HG03097 (cell line): ENCODE measurements around the gene CNOT2.

Experiments used
- ATAC-seq: cut with Tn5 transposase; IDR thresholded peaks from one replicate; pipeline ENCODE4 v1.9.1; 2021; ENCODE audit not compliant: unreplicated experiment, low FRiP score

The CNOT2 gene

GRCh38 chr12:70402597-70402996, 159.4 kb downstream of the CNOT2 start:
- ATAC-seq: no peak

- ATAC-seq: no peak
Measured at GRCh38 chr12:70403826-70404225, 160.6 kb downstream of the CNOT2 start.
